ENCODE data around the gene ARFGAP2.

The ARFGAP2 gene

DNA sequence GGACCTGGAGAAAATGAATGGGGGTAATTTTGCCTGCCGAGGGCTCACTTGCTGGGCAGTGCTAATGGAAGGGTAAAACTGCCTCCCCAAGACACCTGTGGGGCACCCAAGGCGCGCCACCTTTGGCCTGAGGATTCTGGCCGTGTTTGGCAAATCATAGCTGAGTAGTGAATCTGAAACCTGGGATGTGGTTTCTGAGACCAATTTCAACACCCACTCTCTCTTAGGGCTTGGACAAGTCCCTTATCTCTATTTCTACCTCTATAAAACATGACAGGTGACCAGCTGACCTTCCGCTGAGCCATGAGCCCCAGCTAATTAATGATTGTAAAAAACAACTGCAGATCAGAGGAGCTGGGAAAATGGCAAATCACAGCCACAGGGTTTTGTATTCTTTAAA lies 11.0 kb upstream of the ARFGAP2 start (continued):
- TF ChIP-seq, protein P1, sequence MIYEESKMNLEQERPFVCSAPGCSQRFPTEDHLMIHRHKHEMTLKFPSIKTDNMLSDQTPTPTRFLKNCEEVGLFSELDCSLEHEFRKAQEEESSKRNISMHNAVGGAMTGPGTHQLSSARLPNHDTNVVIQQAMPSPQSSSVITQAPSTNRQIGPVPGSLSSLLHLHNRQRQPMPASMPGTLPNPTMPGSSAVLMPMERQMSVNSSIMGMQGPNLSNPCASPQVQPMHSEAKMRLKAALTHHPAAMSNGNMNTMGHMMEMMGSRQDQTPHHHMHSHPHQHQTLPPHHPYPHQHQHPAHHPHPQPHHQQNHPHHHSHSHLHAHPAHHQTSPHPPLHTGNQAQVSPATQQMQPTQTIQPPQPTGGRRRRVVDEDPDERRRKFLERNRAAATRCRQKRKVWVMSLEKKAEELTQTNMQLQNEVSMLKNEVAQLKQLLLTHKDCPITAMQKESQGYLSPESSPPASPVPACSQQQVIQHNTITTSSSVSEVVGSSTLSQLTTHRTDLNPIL (CRISPR knock-in tag; IDR thresholded peaks at IDR 0.05; ENCODE audit: low read depth), result no peak
- no peak for TF ChIP-seq TOX (CRISPR knock-in tag; IDR thresholded peaks at IDR 0.05; ENCODE audit: borderline replicate concordance)

DNA sequence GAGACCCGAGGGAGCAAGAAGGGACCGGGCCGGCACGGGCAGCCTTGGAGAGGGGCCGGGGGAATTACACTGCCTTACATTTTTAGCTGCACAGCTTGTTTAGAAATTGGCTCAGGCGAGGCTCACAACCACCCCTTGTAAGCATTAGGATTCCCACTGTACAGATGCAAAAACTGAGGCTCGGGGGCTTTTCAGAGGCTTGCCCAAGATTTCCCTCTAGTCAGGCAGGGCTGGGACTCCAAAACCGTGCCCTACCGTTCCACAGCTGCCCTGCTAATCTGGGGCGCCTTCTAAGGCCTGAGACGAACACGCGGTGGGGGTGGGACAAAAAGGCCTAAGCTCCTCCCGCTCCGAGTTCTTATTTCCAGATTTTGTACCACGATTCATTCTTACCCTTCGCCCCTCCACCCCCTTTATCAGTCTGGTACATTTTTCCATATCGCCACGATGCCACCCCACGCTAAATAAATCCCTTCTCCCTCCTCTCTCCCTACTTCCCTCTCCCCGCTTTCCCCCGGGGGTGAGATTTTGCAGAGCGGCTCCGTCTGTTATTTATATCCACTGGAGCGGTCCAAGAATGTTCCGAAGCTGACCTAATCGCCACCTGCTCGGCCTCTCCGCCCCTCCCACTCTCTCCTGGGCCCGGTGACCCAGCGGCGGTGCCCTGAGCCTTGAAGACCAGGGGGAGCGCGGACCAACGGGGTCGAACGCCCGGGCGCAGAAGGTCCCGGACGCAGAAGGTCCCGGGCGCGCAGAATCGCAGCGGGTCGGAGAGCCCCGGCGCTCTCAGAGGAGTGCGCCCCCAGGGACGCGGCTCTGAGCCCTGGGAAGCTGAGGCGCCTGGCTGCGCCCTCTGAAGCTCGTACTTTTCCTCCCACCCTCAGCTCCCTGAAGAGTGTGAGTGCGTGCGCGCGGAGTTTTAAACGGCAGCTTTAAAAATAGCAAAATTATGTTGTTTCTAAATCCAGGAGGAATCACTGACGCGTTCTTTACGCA lies 10.3 kb upstream of the ARFGAP2 start:
- ATAC-seq, result peak; percentile 49

DNA sequence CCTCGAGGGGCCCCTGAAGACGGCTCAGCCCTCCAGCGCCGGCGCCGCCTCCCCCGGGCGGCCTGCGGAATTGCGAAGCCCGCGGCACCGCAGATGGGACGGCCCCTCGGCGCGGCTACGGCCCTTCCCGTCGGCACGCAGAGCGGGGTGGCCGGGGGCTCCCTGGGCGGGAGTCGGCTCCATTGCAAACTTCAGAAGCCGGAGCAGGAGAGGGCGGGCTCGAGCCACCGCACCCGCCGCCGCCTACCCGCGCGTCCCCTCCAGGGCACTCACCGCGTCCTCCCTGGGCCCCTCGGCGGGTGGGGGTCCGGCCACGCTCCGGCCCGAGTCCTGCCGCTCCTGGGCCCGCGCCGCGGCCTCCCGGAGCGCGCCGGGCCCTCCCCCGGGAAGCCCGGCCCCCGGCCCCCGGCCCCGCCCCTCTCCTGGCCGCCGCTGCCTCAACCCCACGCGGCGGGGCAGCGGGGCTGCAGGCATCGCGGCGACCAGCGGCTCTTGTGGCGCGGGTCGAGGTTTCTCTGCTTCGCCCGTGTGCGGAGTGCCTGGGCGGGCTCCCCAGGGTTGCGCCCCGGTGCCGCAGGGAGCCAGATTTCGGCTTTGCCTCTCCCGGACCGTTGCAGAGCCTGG lies 9.5 kb upstream of the ARFGAP2 start, which contains the start of gene PACSIN3:
PACSIN3 (minus strand) TSS at position 359 of the 624 bp plus-strand sequence. CDS start 3,707 bp downstream, outside the sequence.
- peak; percentile 66 for ATAC-seq

More for the DNA sequence above, 10.3 kb upstream of the ARFGAP2 start:
- TF ChIP-seq, protein P2, sequence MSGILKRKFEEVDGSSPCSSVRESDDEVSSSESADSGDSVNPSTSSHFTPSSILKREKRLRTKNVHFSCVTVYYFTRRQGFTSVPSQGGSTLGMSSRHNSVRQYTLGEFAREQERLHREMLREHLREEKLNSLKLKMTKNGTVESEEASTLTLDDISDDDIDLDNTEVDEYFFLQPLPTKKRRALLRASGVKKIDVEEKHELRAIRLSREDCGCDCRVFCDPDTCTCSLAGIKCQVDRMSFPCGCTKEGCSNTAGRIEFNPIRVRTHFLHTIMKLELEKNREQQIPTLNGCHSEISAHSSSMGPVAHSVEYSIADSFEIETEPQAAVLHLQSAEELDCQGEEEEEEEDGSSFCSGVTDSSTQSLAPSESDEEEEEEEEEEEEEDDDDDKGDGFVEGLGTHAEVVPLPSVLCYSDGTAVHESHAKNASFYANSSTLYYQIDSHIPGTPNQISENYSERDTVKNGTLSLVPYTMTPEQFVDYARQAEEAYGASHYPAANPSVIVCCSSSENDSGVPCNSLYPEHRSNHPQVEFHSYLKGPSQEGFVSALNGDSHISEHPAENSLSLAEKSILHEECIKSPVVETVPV (CRISPR knock-in tag; IDR thresholded peaks at IDR 0.05), result no peak
- no peak for TF ChIP-seq TCF4 (CRISPR knock-in tag; IDR thresholded peaks at IDR 0.05; ENCODE audit: borderline replicate concordance)
- no peak for TF ChIP-seq ESRRG (CRISPR knock-in tag; IDR thresholded peaks at IDR 0.05)
- TF ChIP-seq GLIS3 (CRISPR knock-in tag; IDR thresholded peaks at IDR 0.05), result no peak
- TF ChIP-seq ZNF70 (CRISPR knock-in tag; IDR thresholded peaks at IDR 0.05), result no peak
- TF ChIP-seq ISL1 (CRISPR knock-in tag; IDR thresholded peaks at IDR 0.05), result no peak
- TF ChIP-seq TOX (CRISPR knock-in tag; IDR thresholded peaks at IDR 0.05; ENCODE audit: borderline replicate concordance), result no peak
- TF ChIP-seq, protein P3, sequence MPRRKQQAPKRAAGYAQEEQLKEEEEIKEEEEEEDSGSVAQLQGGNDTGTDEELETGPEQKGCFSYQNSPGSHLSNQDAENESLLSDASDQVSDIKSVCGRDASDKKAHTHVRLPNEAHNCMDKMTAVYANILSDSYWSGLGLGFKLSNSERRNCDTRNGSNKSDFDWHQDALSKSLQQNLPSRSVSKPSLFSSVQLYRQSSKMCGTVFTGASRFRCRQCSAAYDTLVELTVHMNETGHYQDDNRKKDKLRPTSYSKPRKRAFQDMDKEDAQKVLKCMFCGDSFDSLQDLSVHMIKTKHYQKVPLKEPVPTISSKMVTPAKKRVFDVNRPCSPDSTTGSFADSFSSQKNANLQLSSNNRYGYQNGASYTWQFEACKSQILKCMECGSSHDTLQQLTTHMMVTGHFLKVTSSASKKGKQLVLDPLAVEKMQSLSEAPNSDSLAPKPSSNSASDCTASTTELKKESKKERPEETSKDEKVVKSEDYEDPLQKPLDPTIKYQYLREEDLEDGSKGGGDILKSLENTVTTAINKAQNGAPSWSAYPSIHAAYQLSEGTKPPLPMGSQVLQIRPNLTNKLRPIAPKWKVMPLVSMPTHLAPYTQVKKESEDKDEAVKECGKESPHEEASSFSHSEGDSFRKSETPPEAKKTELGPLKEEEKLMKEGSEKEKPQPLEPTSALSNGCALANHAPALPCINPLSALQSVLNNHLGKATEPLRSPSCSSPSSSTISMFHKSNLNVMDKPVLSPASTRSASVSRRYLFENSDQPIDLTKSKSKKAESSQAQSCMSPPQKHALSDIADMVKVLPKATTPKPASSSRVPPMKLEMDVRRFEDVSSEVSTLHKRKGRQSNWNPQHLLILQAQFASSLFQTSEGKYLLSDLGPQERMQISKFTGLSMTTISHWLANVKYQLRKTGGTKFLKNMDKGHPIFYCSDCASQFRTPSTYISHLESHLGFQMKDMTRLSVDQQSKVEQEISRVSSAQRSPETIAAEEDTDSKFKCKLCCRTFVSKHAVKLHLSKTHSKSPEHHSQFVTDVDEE (CRISPR knock-in tag; IDR thresholded peaks at IDR 0.05), result no peak
- TF ChIP-seq SNAI2 (CRISPR knock-in tag; IDR thresholded peaks at IDR 0.05), result no peak
- no peak; the same call in 1 of the 2 replicates for TF ChIP-seq ZNF565 (CRISPR knock-in tag; conservative IDR thresholded peaks at IDR 0.05; ENCODE audit: low read depth)
- TF ChIP-seq, protein P1 (CRISPR knock-in tag; IDR thresholded peaks at IDR 0.05; ENCODE audit: low read depth), result no peak
- no peak for TF ChIP-seq ZNF8 (CRISPR knock-in tag; IDR thresholded peaks at IDR 0.05)
- no peak for TF ChIP-seq OSR1 (CRISPR knock-in tag; IDR thresholded peaks at IDR 0.05)
- no peak for TF ChIP-seq ZFP30 (CRISPR knock-in tag; IDR thresholded peaks at IDR 0.05)
- TF ChIP-seq ZC3H10 (CRISPR knock-in tag; IDR thresholded peaks at IDR 0.05), result no peak
- no peak for TF ChIP-seq RARB (CRISPR knock-in tag; IDR thresholded peaks at IDR 0.05)
- no peak for TF ChIP-seq PPARA (CRISPR knock-in tag; IDR thresholded peaks at IDR 0.05; ENCODE audit: borderline replicate concordance)
- TF ChIP-seq CSDC2 (CRISPR knock-in tag; IDR thresholded peaks at IDR 0.05), result no peak
- no peak for TF ChIP-seq ARNTL (CRISPR knock-in tag; IDR thresholded peaks at IDR 0.05; ENCODE audit: borderline replicate concordance, low read depth)
- TF ChIP-seq, protein P4, sequence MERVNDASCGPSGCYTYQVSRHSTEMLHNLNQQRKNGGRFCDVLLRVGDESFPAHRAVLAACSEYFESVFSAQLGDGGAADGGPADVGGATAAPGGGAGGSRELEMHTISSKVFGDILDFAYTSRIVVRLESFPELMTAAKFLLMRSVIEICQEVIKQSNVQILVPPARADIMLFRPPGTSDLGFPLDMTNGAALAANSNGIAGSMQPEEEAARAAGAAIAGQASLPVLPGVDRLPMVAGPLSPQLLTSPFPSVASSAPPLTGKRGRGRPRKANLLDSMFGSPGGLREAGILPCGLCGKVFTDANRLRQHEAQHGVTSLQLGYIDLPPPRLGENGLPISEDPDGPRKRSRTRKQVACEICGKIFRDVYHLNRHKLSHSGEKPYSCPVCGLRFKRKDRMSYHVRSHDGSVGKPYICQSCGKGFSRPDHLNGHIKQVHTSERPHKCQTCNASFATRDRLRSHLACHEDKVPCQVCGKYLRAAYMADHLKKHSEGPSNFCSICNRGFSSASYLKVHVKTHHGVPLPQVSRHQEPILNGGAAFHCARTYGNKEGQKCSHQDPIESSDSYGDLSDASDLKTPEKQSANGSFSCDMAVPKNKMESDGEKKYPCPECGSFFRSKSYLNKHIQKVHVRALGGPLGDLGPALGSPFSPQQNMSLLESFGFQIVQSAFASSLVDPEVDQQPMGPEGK (CRISPR knock-in tag; IDR thresholded peaks at IDR 0.05; ENCODE audit: borderline replicate concordance), result no peak

More for the DNA sequence above, 9.5 kb upstream of the ARFGAP2 start, which contains the start of gene PACSIN3:
- TF ChIP-seq RARB (CRISPR knock-in tag; IDR thresholded peaks at IDR 0.05) (no peak), ESRRG (CRISPR knock-in tag; IDR thresholded peaks at IDR 0.05) (no peak), SNAI2 (CRISPR knock-in tag; IDR thresholded peaks at IDR 0.05) (no peak)

Measured in SK-N-SH treated with all-trans-retinoic acid at 6 μM for 48 hours (cell line).